BE2C (cell line): Measurements from ENCODE around the gene SEMA3B.

Experiments
- DNase-seq: peaks from one replicate; pipeline ENCODE4 v3.0.0-alpha.2; 2020
- H3K27me3 ChIP-seq: fragments of 250-450 bp; sonication (Bioruptor Pico); 2 replicates; pipeline ENCODE4 v1.5.1; 2020; ENCODE audit warnings: mild to moderate bottlenecking
- H3K36me3 ChIP-seq: fragments of 250-450 bp; sonication (Bioruptor Pico); 2 replicates; pipeline ENCODE4 v1.5.1; 2020; ENCODE audit warnings: mild to moderate bottlenecking
- H3K4me1 ChIP-seq: fragments of 250-450 bp; sonication (Bioruptor Pico); 2 replicates; pipeline ENCODE4 v1.5.1; 2020
- H3K4me3 ChIP-seq: 2 replicates; pipeline ENCODE4 v1.5.1; 2011; ENCODE audit warnings: low read depth, low read length
- H3K9me3 ChIP-seq: fragments of 250-450 bp; sonication (Bioruptor Pico); 2 replicates; pipeline ENCODE4 v1.5.1; 2020
- CTCF ChIP-seq: IDR thresholded peaks from 2 replicates; pipeline ENCODE4 v1.5.1; 2012; ENCODE audit warnings: mild to moderate bottlenecking, low read depth, low read length

The SEMA3B gene

GRCh38 chr3:50237133-50237651, 31.8 kb upstream of the SEMA3B start:
- Histone ChIP-seq H3K36me3 (no peaks in the 10 kb centered on the region), H3K9me3 (no peaks in the 10 kb centered on the region), H3K4me3 (peak overlapping the region; percentile 66), H3K27me3 (no peaks in the 10 kb centered on the region), H3K4me1 (no peaks in the 10 kb centered on the region)
- TF ChIP-seq CTCF: no peak
- no peak for DNase-seq

GRCh38 chr3:50237754-50238548, 31.0 kb upstream of the SEMA3B start:
- H3K27me3 ChIP-seq: no peaks in the 10 kb centered on the region
- H3K4me3 ChIP-seq: peak overlapping the region; percentile 66
- H3K4me1 ChIP-seq: no peaks in the 10 kb centered on the region
- H3K36me3 ChIP-seq: no peaks in the 10 kb centered on the region
- TF ChIP-seq CTCF: no peak
- H3K9me3 ChIP-seq: no peaks in the 10 kb centered on the region
- peak; percentile 71 for DNase-seq

- TF ChIP-seq CTCF: no peak
- Histone ChIP-seq H3K4me3 (peak overlapping the region; percentile 66), H3K27me3 (no peaks in the 10 kb centered on the region), H3K4me1 (no peaks in the 10 kb centered on the region), H3K9me3 (no peaks in the 10 kb centered on the region), H3K36me3 (no peaks in the 10 kb centered on the region)
- no peak for DNase-seq
These were observed 30.4 kb upstream of the SEMA3B start for GRCh38 chr3:50238549-50239026.

GRCh38 chr3:50239649-50240048, 29.3 kb upstream of the SEMA3B start:
- no peak overlapping the region for H3K4me3 ChIP-seq
- no peaks in the 10 kb centered on the region for H3K4me1 ChIP-seq
- H3K36me3 ChIP-seq: no peaks in the 10 kb centered on the region
- no peaks in the 10 kb centered on the region for H3K27me3 ChIP-seq
- no peak for TF ChIP-seq CTCF
- no peak for DNase-seq
- no peaks in the 10 kb centered on the region for H3K9me3 ChIP-seq

- H3K27me3 ChIP-seq: no peaks in the 10 kb centered on the region
- no peaks in the 10 kb centered on the region for H3K36me3 ChIP-seq
- DNase-seq: no peak
- no peak for TF ChIP-seq CTCF
- H3K4me3 ChIP-seq: no peak overlapping the region
- H3K9me3 ChIP-seq: no peaks in the 10 kb centered on the region
- H3K4me1 ChIP-seq: no peaks in the 10 kb centered on the region
These were observed 27.8 kb upstream of the SEMA3B start for GRCh38 chr3:50241163-50241562.

- DNase-seq: no peak
- H3K9me3 ChIP-seq: no peaks in the 10 kb centered on the region
- H3K4me1 ChIP-seq: peaks cover 4% of the 10 kb centered on the region
- no peaks in the 10 kb centered on the region for H3K27me3 ChIP-seq
- no peak for TF ChIP-seq CTCF
- H3K36me3 ChIP-seq: no peaks in the 10 kb centered on the region
- no peak overlapping the region for H3K4me3 ChIP-seq
These were observed 27.1 kb upstream of the SEMA3B start for GRCh38 chr3:50241713-50242380.
